B cell (primary cell): ENCODE data around the gene PLXNA1. TPM values are rescaled to one million over a fixed set of nuclear protein-coding genes. Genes with fewer than 3 reads are reported as not detected.

Source experiments
- ATAC-seq: fragments of 200-7000 bp; cut with Tn5 transposase; one replicate; pipeline ENCODE4 v1.10.0; 2021; ENCODE audit warnings: low read depth, mild to moderate bottlenecking, moderate number of reproducible peaks, moderate library complexity
- CTCF ChIA-PET: fragments of 350-600 bp; sonication (Branson Sonifier 250); formaldehyde crosslinking; loops from one replicate; lab custom pipeline; 2021; ENCODE audit warnings: antibody characterized with exemption, inconsistent platforms; lab: Charles Lee
- POLR2A ChIA-PET: fragments of 350-600 bp; sonication (Branson Sonifier 250); formaldehyde crosslinking; loops from one replicate; lab custom pipeline; 2021; ENCODE audit warnings: antibody characterized with exemption; lab: Charles Lee
- DNase-seq: peaks from one replicate; pipeline ENCODE4 v3.0.0; 2013
- H2AFZ ChIP-seq: 2 replicates; pipeline ENCODE4 v1.6.1; 2012; ENCODE audit warnings: mild to moderate bottlenecking, low read depth, low read length; ENCODE audit not compliant: insufficient read depth, poor library complexity, severe bottlenecking
- H3K27ac ChIP-seq, 2 donors: 1 replicate in 1 of 2; 2 replicates in 1 of 2; pipeline ENCODE4 v1.5.1; 2012 to 2013; ENCODE audit warnings: low read length in 2 of 2, mild to moderate bottlenecking in 2 of 2, moderate library complexity in 1 of 2
- H3K27me3 ChIP-seq, 4 experiments: fragments of 200-600 bp in 1 of 4; sonication (generic) in 1 of 4; replicated peaks in 1 of 4; 1 replicate in 2 of 4; 2 replicates in 2 of 4; pipeline versions ENCODE4 v1.6.1 to v1.7.0; 2013 to 2016; ENCODE audit warnings: low read length in 3 of 4, mild to moderate bottlenecking in 2 of 4, mixed read lengths in 1 of 4, moderate library complexity in 1 of 4; ENCODE audit not compliant: insufficient read depth in 4 of 4, control insufficient read depth in 3 of 4; ENCODE audit errors: control extremely low read depth in 1 of 4
- H3K36me3 ChIP-seq, 2 experiments: replicated peaks in 1 of 2; 1 replicate in 1 of 2; 2 replicates in 1 of 2; pipeline versions ENCODE4 v1.6.1 to v1.7.1; 2013; ENCODE audit warnings: low read length in 1 of 2; ENCODE audit not compliant: insufficient read depth in 2 of 2, control insufficient read depth in 1 of 2; ENCODE audit errors: control extremely low read depth in 1 of 2, extremely low read depth in 1 of 2
- H3K4me1 ChIP-seq, 2 donors: fragments of 200-600 bp in 1 of 2; sonication (generic) in 1 of 2; 1 replicate in 1 of 2; 2 replicates in 1 of 2; pipeline versions ENCODE4 v1.5.1 to v1.6.1; 2013 to 2017; ENCODE audit warnings: low read length in 2 of 2; ENCODE audit not compliant: control insufficient read depth in 2 of 2, insufficient read depth in 2 of 2
- H3K4me2 ChIP-seq: replicated peaks from 2 replicates; pipeline ENCODE3; 2012; ENCODE audit warnings: mild to moderate bottlenecking, low read depth, low read length; ENCODE audit not compliant: poor library complexity, severe bottlenecking
- H3K4me3 ChIP-seq, 5 experiments: fragments of 200-600 bp in 1 of 5; sonication (generic) in 1 of 5; 1 replicate in 3 of 5; 2 replicates in 2 of 5; pipeline versions ENCODE4 v1.5.1 to v1.7.0; 2011 to 2016; ENCODE audit warnings: low read length in 4 of 5, mild to moderate bottlenecking in 4 of 5, low read depth in 2 of 5, control low read depth in 1 of 5, moderate library complexity in 1 of 5; ENCODE audit not compliant: insufficient read depth in 1 of 5; ENCODE audit errors: control extremely low read depth in 1 of 5, extremely low read depth in 1 of 5
- H3K79me2 ChIP-seq: fragments of 200-600 bp; sonication (generic); one replicate; pipeline ENCODE4 v1.6.0; 2016; ENCODE audit warnings: low read length; ENCODE audit not compliant: control insufficient read depth, insufficient read depth
- H3K9ac ChIP-seq: fragments of 200-600 bp; sonication (generic); 2 replicates; pipeline ENCODE4 v1.6.1; 2017; ENCODE audit warnings: mild to moderate bottlenecking, low read length, moderate library complexity
- H3K9me3 ChIP-seq, 3 donors: one replicate each; pipeline versions ENCODE4 v1.6.1 to v1.7.1; 2013; ENCODE audit warnings: low read length in 2 of 3; ENCODE audit not compliant: control insufficient read depth in 2 of 3, insufficient read depth in 1 of 3; ENCODE audit errors: control extremely low read depth in 1 of 3
- H4K20me1 ChIP-seq: 2 replicates; pipeline ENCODE4 v1.6.0; 2012; ENCODE audit warnings: mild to moderate bottlenecking, low read length; ENCODE audit not compliant: insufficient read depth, control insufficient read depth, poor library complexity, severe bottlenecking
- H3K27ac Mint-ChIP-seq: one replicate; pipeline ENCODE4 v1.8.0; 2021; ENCODE audit warnings: mixed read lengths
- H3K27me3 Mint-ChIP-seq: one replicate; pipeline ENCODE4 v1.8.0; 2021; ENCODE audit warnings: mixed read lengths
- H3K4me1 Mint-ChIP-seq: one replicate; pipeline ENCODE4 v1.8.0; 2021; ENCODE audit warnings: mixed read lengths
- H3K4me3 Mint-ChIP-seq: one replicate; pipeline ENCODE4 v1.8.0; 2021; ENCODE audit warnings: mixed read lengths
- H3K9me3 Mint-ChIP-seq: one replicate; pipeline ENCODE4 v1.8.0; 2022; ENCODE audit warnings: mixed read lengths; ENCODE audit not compliant: insufficient read depth
- CTCF ChIP-seq: fragments of 200-600 bp; IDR thresholded peaks from one replicate; pipeline ENCODE4 v1.8.0; 2022; ENCODE audit warnings: antibody characterized with exemption, mild to moderate bottlenecking
- EZH2 ChIP-seq: IDR thresholded peaks from 2 replicates; pipeline ENCODE4 v1.6.1; 2012; ENCODE audit warnings: borderline replicate concordance, low read depth, mild to moderate bottlenecking, moderate library complexity, low read length; ENCODE audit not compliant: insufficient read depth, poor library complexity, severe bottlenecking
- WGBS: methylation state at CpG from one replicate; pipeline ENCODE4 v1.1.5; 2013; ENCODE audit warnings: missing lambda C conversion rate; ENCODE audit not compliant: insufficient coverage; 5-methylcytosine and 5-hydroxymethylcytosine counted together
- intact Hi-C: fragments of 100-400 bp; cut with micrococcal nuclease; formaldehyde crosslinking; loops from one replicate; pipeline ENCODE4 v1.10.0; 2022
- polyA plus RNA-seq: library from polyadenylated mRNA; depleted of rRNA; stranded (reverse); fragments of >200 nt; gene quantifications from 2 replicates; pipeline ENCODE4 v1.2.3, GENCODE V29; 2012
- total RNA-seq, 2 donors: library from RNA; stranded (reverse); fragments of 120-200 nt in 1 of 2; gene quantifications; 1 replicate in 1 of 2; 2 replicates in 1 of 2; pipeline versions ENCODE4 v1.2.3 to v1.2.4, GENCODE V29; 2013 to 2022

PLXNA1 gene
- total and polyA plus RNA-seq, 2 donors (not counting 1 experiment from before 2014, with no cell fraction given): 6.7 to 22.3 TPM

- H3K27ac ChIP-seq: no peak overlapping the region
- H3K4me2 ChIP-seq: no peak overlapping the region
- no peaks in the 10 kb centered on the region for H3K27me3 Mint-ChIP-seq
- no peak overlapping the region for H3K9ac ChIP-seq
- no peak overlapping the region for H3K4me3 ChIP-seq
- intact Hi-C loops: no loop called here
- no peaks in the 10 kb centered on the region for H3K36me3 ChIP-seq
- H3K9me3 Mint-ChIP-seq: no peaks in the 10 kb centered on the region
- ChIA-PET CTCF (no interaction called here), POLR2A (no interaction called here)
- WGBS: 94% methylated on average over 15 of the region's 15 CpGs
- H3K27me3 ChIP-seq: no peaks in the 10 kb centered on the region
- H4K20me1 ChIP-seq: no peaks in the 10 kb centered on the region
- peaks cover 0 to 4% (median 0%) of the 10 kb centered on the region in 3 donors for H3K9me3 ChIP-seq
- H3K4me1 Mint-ChIP-seq: peaks cover 5% of the 10 kb centered on the region
- no peak overlapping the region for H3K4me3 Mint-ChIP-seq
- DNase-seq: no peak
- H2AFZ ChIP-seq: no peak overlapping the region
- no peaks in the 10 kb centered on the region for H3K4me1 ChIP-seq
- ATAC-seq: no peak
- no peak overlapping the region for H3K27ac Mint-ChIP-seq
- TF ChIP-seq EZH2 (no peak), CTCF (no peak)
- H3K79me2 ChIP-seq: no peaks in the 10 kb centered on the region
These were observed 29.2 kb downstream of the PLXNA1 start for GRCh38 chr3:127012091-127012490.

GRCh38 chr3:127013181-127013580, 30.3 kb downstream of the PLXNA1 start:
- Histone ChIP-seq H3K4me1 (no peaks in the 10 kb centered on the region), H3K4me3 (no peak overlapping the region), H2AFZ (no peak overlapping the region), H3K27me3 (no peaks in the 10 kb centered on the region), H4K20me1 (no peaks in the 10 kb centered on the region), H3K9ac (no peak overlapping the region), H3K27ac (no peak overlapping the region), H3K4me2 (no peak overlapping the region), H3K79me2 (no peaks in the 10 kb centered on the region), H3K36me3 (no peaks in the 10 kb centered on the region), H3K9me3 (peaks cover 0 to 4% (median 0%) of the 10 kb centered on the region in 3 donors)
- TF ChIP-seq CTCF (no peak), EZH2 (no peak)
- H3K4me1 Mint-ChIP-seq: peaks cover 5% of the 10 kb centered on the region
- 88% methylated on average over 6 of the region's 10 CpGs for WGBS
- DNase-seq (no peak), ATAC-seq (no peak)
- ChIA-PET POLR2A (no interaction called here), CTCF (no interaction called here)
- intact Hi-C loops: no loop called here
- H3K27me3 Mint-ChIP-seq: no peaks in the 10 kb centered on the region
- no peaks in the 10 kb centered on the region for H3K9me3 Mint-ChIP-seq
- H3K27ac Mint-ChIP-seq: no peak overlapping the region
- H3K4me3 Mint-ChIP-seq: no peak overlapping the region
